ENCODE data around the gene TBKBP1. TPM values are rescaled to one million over a fixed set of nuclear protein-coding genes. Genes with fewer than 3 reads are reported as not detected.

The TBKBP1 gene
- total RNA-seq, 2 donors from 2014 or later = 14.5 to 22.9 TPM

GRCh38 chr17:47735139-47735464 is 41.1 kb downstream of the TBKBP1 start:
- Histone ChIP-seq H3K9ac (ENCODE audit: extremely low read depth, low read length, poor library complexity, severe bottlenecking) (no peak overlapping the region), H3K9me3 (ENCODE audit: control insufficient read depth, low read length) (no peaks in the 10 kb centered on the region), H3K4me3 (ENCODE audit: low read length) (no peak overlapping the region), H3K27ac (ENCODE audit: low read depth, low read length) (no peak overlapping the region), H3K4me1 (ENCODE audit: control insufficient read depth, insufficient read depth, low read length) (no peaks in the 10 kb centered on the region), H3K27me3 (ENCODE audit: control insufficient read depth, insufficient read depth, low read length, poor library complexity, severe bottlenecking) (peaks cover 71% of the 10 kb centered on the region), H3K36me3 (ENCODE audit: control insufficient read depth, insufficient read depth, low read length) (no peaks in the 10 kb centered on the region)
- Mint-ChIP-seq H3K4me1 (peaks cover 7% of the 10 kb centered on the region), H3K36me3 (ENCODE audit: low read depth) (no peaks in the 10 kb centered on the region), H3K27ac (no peak overlapping the region), H3K4me3 (no peak overlapping the region), H3K9me3 (no peaks in the 10 kb centered on the region), H3K27me3 (ENCODE audit: insufficient read depth) (peaks cover 75% of the 10 kb centered on the region)
- WGBS, 2 experiments (ENCODE audit: insufficient coverage in 1 of 2, insufficient read length in 1 of 2) = 73 to 88% methylated on average over 2 to 3 of the region's 3 CpGs
- no peak for DNase-seq
- no peak for TF ChIP-seq CTCF (conservative IDR thresholded peaks at IDR 0.05)

- H3K4me3 Mint-ChIP-seq = no peak overlapping the region
- Histone ChIP-seq H3K36me3 (ENCODE audit: control insufficient read depth, insufficient read depth, low read length) (no peaks in the 10 kb centered on the region), H3K27ac (ENCODE audit: low read depth, low read length) (no peak overlapping the region), H3K9me3 (ENCODE audit: control insufficient read depth, low read length) (no peaks in the 10 kb centered on the region), H3K4me3 (ENCODE audit: low read length) (no peak overlapping the region), H3K27me3 (ENCODE audit: control insufficient read depth, insufficient read depth, low read length, poor library complexity, severe bottlenecking) (peaks cover 67% of the 10 kb centered on the region), H3K4me1 (ENCODE audit: control insufficient read depth, insufficient read depth, low read length) (no peaks in the 10 kb centered on the region), H3K9ac (ENCODE audit: extremely low read depth, low read length, poor library complexity, severe bottlenecking) (no peak overlapping the region)
- H3K27ac Mint-ChIP-seq = no peak overlapping the region
- no peak for TF ChIP-seq CTCF (conservative IDR thresholded peaks at IDR 0.05)
- 84 to 92% methylated on average over 3 of the region's 3 CpGs for WGBS, 2 experiments (ENCODE audit: insufficient coverage in 1 of 2, insufficient read length in 1 of 2)
- peaks cover 75% of the 10 kb centered on the region for H3K27me3 Mint-ChIP-seq (ENCODE audit: insufficient read depth)
- H3K36me3 Mint-ChIP-seq (ENCODE audit: low read depth) = no peaks in the 10 kb centered on the region
- peaks cover 7% of the 10 kb centered on the region for H3K4me1 Mint-ChIP-seq
- no peak for DNase-seq
- no peaks in the 10 kb centered on the region for H3K9me3 Mint-ChIP-seq
These were observed 41.6 kb downstream of the TBKBP1 start for GRCh38 chr17:47735536-47736011.

GRCh38 chr17:47736501-47737495 is 42.8 kb downstream of the TBKBP1 start:
- TF ChIP-seq CTCF (conservative IDR thresholded peaks at IDR 0.05) = no peak
- no peak for DNase-seq
- H3K27me3 ChIP-seq (ENCODE audit: control insufficient read depth, insufficient read depth, low read length, poor library complexity, severe bottlenecking) = peaks cover 67% of the 10 kb centered on the region

More at GRCh38 chr17:47736501-47737495, 42.8 kb downstream of the TBKBP1 start:
- H3K9me3 ChIP-seq (ENCODE audit: control insufficient read depth, low read length) = no peaks in the 10 kb centered on the region
- no peak overlapping the region for H3K9ac ChIP-seq (ENCODE audit: extremely low read depth, low read length, poor library complexity, severe bottlenecking)
- no peaks in the 10 kb centered on the region for H3K36me3 Mint-ChIP-seq (ENCODE audit: low read depth)
- peaks cover 75% of the 10 kb centered on the region for H3K27me3 Mint-ChIP-seq (ENCODE audit: insufficient read depth)
- no peak overlapping the region for H3K27ac ChIP-seq (ENCODE audit: low read depth, low read length)
- no peak overlapping the region for H3K27ac Mint-ChIP-seq
- no peaks in the 10 kb centered on the region for H3K4me1 ChIP-seq (ENCODE audit: control insufficient read depth, insufficient read depth, low read length)
- H3K4me1 Mint-ChIP-seq = peaks cover 7% of the 10 kb centered on the region
- no peak overlapping the region for H3K4me3 ChIP-seq (ENCODE audit: low read length)
- H3K4me3 Mint-ChIP-seq = no peak overlapping the region
- no peaks in the 10 kb centered on the region for H3K9me3 Mint-ChIP-seq
- no peaks in the 10 kb centered on the region for H3K36me3 ChIP-seq (ENCODE audit: control insufficient read depth, insufficient read depth, low read length)
- WGBS, 2 experiments (ENCODE audit: insufficient coverage in 1 of 2, insufficient read length in 1 of 2) = 83 to 84% methylated on average over 11 to 17 of the region's 17 CpGs

All from endodermal cell (in vitro differentiated cells).